Fibroblast of lung (primary cell): ENCODE data around the gene TNK1.

Experiments
- EZH2 ChIP-seq: IDR thresholded peaks from 2 replicates; pipeline ENCODE4 v1.5.1; 2012; ENCODE audit warnings: low read length, control low read depth, mild to moderate bottlenecking; ENCODE audit errors: missing control alignments
- TF ChIP-seq, protein P1 (sequence below), 2 donors: IDR thresholded peaks in 1 of 2; conservative IDR thresholded peaks in 1 of 2; 1 replicate in 1 of 2; 2 replicates in 1 of 2; pipeline ENCODE4 v1.5.1; 2011 to 2012; ENCODE audit warnings: low read length in 2 of 2, control low read depth in 1 of 2, inconsistent platforms in 1 of 2, low read depth in 1 of 2, mild to moderate bottlenecking in 1 of 2

DNA sequence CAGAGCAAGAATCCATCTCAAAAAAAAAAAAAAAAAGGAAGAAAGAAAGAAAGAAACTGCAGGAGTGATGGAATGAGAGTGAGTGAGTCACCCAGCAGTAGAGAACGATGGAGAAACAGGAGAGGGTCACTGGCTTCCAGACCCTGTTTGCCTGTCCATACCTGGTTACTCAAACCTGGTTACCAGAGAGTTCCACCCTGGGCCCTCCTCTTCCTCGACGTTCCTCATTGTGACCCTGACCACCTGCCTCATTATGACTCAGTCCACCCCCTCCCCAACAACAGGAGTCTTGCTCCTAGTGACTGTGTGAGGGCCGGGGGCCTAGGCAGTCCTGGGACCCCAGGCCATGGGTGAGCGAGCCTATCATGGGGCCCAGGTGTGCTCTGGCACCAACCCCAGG lies 47.7 kb downstream of the TNK1 start, which contains the start of gene SPEM3:
- TF ChIP-seq, protein P1, sequence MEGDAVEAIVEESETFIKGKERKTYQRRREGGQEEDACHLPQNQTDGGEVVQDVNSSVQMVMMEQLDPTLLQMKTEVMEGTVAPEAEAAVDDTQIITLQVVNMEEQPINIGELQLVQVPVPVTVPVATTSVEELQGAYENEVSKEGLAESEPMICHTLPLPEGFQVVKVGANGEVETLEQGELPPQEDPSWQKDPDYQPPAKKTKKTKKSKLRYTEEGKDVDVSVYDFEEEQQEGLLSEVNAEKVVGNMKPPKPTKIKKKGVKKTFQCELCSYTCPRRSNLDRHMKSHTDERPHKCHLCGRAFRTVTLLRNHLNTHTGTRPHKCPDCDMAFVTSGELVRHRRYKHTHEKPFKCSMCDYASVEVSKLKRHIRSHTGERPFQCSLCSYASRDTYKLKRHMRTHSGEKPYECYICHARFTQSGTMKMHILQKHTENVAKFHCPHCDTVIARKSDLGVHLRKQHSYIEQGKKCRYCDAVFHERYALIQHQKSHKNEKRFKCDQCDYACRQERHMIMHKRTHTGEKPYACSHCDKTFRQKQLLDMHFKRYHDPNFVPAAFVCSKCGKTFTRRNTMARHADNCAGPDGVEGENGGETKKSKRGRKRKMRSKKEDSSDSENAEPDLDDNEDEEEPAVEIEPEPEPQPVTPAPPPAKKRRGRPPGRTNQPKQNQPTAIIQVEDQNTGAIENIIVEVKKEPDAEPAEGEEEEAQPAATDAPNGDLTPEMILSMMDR (conservative IDR thresholded peaks at IDR 0.05 in 1 of 2, IDR thresholded peaks at IDR 0.05 in 1 of 2; ENCODE audit: low read depth in 1 of 2, low read length in 2 of 2) = no peak
- no peak for TF ChIP-seq EZH2
